Measurements from ENCODE around the gene CTNNA3. TPM values are rescaled to one million over a fixed set of nuclear protein-coding genes. Genes with fewer than 3 reads are reported as not detected.

The CTNNA3 gene
- total RNA-seq, 1 donor from 2014 or later: not detected

DNA sequence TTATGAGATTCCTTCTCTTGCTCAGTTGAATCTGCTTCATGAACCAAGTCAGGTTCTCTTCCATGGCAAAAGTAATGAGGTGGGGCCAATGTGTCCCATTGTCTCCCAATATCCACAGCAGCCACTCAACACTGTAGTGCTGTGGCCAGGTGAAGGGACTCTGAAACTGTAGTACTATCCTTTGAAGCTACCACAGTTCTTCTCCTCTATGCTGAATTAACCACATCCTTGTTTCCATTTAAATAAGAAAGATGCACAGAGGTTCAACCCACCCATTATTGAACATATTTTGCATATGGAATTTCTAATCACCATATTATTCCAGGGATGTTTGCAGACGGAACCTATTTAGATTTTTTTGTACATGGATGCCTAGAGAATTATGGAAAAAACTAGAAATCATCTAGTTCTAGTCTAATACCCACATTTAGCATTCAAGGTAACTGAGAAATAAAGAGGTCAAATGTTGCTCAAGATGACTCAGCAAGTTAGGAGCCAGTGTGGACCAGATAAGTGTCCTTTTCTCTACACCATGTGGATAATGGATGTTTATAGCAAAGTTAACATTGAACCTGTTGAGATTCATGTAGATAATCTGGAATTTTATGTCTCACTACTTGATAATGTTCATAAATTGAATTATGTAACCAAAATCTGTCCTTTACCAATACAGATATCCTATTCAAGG is 705.7 kb downstream of the CTNNA3 start:
- Histone ChIP-seq H3K36me3 (ENCODE audit: control insufficient read depth, insufficient read depth, low read length) (no peaks in the 10 kb centered on the region), H3K4me3 (ENCODE audit: low read depth, low read length) (no peak overlapping the region), H3K27me3 (ENCODE audit: control insufficient read depth, insufficient read depth, low read length) (no peaks in the 10 kb centered on the region)
- DNase-seq (ENCODE audit: low read depth) (no peak), FAIRE-seq (no peak)
- TF ChIP-seq CTCF (IDR thresholded peaks at IDR 0.05; ENCODE audit: insufficient read depth, low read length, severe bottlenecking): no peak

GRCh38 chr10:66983475-66983818 is 712.5 kb downstream of the CTNNA3 start:
- H3K27me3 ChIP-seq (ENCODE audit: control insufficient read depth, insufficient read depth, low read length): no peaks in the 10 kb centered on the region
- DNase-seq (ENCODE audit: low read depth) (no peak), FAIRE-seq (no peak)
- H3K4me3 ChIP-seq (ENCODE audit: low read depth, low read length): no peak overlapping the region
- H3K36me3 ChIP-seq (ENCODE audit: control insufficient read depth, insufficient read depth, low read length): no peaks in the 10 kb centered on the region
- TF ChIP-seq CTCF (IDR thresholded peaks at IDR 0.05; ENCODE audit: insufficient read depth, low read length, severe bottlenecking): no peak

GRCh38 chr10:66982792-66983474 is 713.1 kb downstream of the CTNNA3 start:
- FAIRE-seq (no peak), DNase-seq (ENCODE audit: low read depth) (no peak)
- H3K36me3 ChIP-seq (ENCODE audit: control insufficient read depth, insufficient read depth, low read length): no peaks in the 10 kb centered on the region
- H3K27me3 ChIP-seq (ENCODE audit: control insufficient read depth, insufficient read depth, low read length): no peaks in the 10 kb centered on the region
- no peak overlapping the region for H3K4me3 ChIP-seq (ENCODE audit: low read depth, low read length)
- no peak for TF ChIP-seq CTCF (IDR thresholded peaks at IDR 0.05; ENCODE audit: insufficient read depth, low read length, severe bottlenecking)

DNA sequence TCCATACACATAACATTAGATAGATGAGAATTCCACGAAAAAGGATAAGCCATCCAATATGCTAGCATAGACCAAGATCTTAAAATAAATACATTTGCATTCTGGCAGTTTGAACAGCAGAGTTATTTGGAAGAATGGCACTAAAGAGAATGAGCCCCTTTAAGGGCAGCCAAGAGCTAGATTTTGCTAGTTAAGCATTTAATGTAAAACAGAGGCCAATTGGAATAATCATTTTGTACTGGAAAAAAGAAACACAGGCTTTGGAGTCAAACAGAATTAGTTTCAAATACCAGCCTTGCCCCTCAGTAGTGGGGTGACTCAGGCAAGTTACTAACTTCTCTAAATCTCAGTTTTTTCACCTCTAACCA is 714.0 kb downstream of the CTNNA3 start:
- Histone ChIP-seq H3K4me3 (ENCODE audit: low read depth, low read length) (no peak overlapping the region), H3K27me3 (ENCODE audit: control insufficient read depth, insufficient read depth, low read length) (no peaks in the 10 kb centered on the region), H3K36me3 (ENCODE audit: control insufficient read depth, insufficient read depth, low read length) (no peaks in the 10 kb centered on the region)
- FAIRE-seq (no peak), DNase-seq (ENCODE audit: low read depth) (no peak)
- TF ChIP-seq CTCF (IDR thresholded peaks at IDR 0.05; ENCODE audit: insufficient read depth, low read length, severe bottlenecking): no peak

GRCh38 chr10:66981361-66982052 is 714.5 kb downstream of the CTNNA3 start:
- FAIRE-seq: no peak
- no peak overlapping the region for H3K4me3 ChIP-seq (ENCODE audit: low read depth, low read length)
- no peak for DNase-seq (ENCODE audit: low read depth)
- H3K36me3 ChIP-seq (ENCODE audit: control insufficient read depth, insufficient read depth, low read length): no peaks in the 10 kb centered on the region
- TF ChIP-seq CTCF (IDR thresholded peaks at IDR 0.05; ENCODE audit: insufficient read depth, low read length, severe bottlenecking): no peak
- no peaks in the 10 kb centered on the region for H3K27me3 ChIP-seq (ENCODE audit: control insufficient read depth, insufficient read depth, low read length)
